VCaP (cell line): ENCODE measurements around the gene NDUFA11.
A peak's percentile ranks its signal among the peaks of the same experiment; 100 is the strongest.
"Not testable (repeated sequence)": the region's sequence is repeated elsewhere in the genome, so short reads cannot be mapped to it uniquely, and the experiment has no call there.

Experiments used
- H3K27ac ChIP-seq: fragments of 450-650 bp; 2 replicates; pipeline ENCODE4 v1.5.1; 2017
- TF ChIP-seq, protein P1 (sequence below): fragments of 450-650 bp; conservative IDR thresholded peaks from 2 replicates; pipeline ENCODE4 v1.5.1; 2017; ENCODE audit warnings: mild to moderate bottlenecking, moderate library complexity

Gene NDUFA11

DNA sequence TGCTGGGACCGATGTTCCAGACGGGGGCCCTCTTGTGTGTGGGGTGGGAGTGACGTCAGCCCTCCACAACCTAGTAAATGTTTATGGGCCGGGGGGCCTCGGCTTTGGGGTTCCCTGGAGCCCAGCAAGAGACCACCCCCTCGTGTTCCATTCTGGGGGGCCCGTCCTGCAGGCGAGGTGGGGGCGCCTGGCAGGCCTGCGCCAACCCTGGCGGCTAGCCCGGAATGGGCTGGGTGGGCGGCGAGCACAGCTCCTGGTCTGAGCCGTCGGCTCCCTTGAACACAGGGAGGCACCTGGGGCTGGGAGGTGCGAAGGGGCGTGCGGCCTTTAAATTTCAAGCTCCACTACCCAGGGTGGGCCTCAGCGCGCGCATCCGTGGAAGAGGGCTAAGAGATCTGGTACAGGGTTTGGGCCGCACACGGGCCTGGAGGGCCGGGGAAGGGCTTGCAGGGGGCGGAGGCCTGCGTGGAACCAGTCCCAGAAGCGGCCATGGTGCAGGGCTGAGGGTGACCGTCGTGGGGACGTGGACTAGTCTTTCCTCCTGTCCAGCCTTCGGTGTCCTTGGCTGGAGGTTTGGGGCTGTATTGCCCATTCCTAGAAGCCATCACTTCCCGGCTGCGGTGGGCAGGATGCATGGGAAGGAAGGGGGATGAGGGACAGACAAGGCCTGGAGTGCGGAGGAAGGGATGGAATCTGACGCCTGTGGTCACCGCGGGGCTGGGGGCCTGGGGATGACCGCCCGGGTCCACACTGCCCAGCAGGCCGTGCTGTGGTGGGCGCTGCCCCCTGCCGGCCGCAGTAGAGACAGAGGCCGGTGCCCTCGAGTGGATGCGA is 11.4 kb downstream of the NDUFA11 start:
- TF ChIP-seq, protein P1, sequence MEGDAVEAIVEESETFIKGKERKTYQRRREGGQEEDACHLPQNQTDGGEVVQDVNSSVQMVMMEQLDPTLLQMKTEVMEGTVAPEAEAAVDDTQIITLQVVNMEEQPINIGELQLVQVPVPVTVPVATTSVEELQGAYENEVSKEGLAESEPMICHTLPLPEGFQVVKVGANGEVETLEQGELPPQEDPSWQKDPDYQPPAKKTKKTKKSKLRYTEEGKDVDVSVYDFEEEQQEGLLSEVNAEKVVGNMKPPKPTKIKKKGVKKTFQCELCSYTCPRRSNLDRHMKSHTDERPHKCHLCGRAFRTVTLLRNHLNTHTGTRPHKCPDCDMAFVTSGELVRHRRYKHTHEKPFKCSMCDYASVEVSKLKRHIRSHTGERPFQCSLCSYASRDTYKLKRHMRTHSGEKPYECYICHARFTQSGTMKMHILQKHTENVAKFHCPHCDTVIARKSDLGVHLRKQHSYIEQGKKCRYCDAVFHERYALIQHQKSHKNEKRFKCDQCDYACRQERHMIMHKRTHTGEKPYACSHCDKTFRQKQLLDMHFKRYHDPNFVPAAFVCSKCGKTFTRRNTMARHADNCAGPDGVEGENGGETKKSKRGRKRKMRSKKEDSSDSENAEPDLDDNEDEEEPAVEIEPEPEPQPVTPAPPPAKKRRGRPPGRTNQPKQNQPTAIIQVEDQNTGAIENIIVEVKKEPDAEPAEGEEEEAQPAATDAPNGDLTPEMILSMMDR: peak; percentile 42
- H3K27ac ChIP-seq: no peak overlapping the region

DNA sequence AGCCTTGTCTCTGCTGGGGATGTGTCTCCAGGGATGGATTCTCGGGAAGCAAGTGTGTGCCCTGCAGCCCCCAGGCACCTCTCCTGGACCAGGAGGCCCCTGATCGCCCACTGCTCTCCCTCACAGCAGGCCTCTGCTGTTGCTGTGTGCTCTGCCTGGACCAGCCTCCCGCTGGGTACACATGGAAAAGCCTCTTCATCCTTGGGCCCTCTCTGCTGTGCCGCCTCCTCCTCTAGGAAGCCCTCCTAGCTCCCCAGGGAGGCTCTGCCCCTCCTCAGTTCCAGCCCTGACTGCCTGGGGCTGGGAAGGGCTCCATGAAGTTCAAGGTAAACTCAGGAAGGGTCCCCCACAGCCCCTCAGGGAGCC is 12.0 kb downstream of the NDUFA11 start:
- no peak overlapping the region for H3K27ac ChIP-seq

DNA sequence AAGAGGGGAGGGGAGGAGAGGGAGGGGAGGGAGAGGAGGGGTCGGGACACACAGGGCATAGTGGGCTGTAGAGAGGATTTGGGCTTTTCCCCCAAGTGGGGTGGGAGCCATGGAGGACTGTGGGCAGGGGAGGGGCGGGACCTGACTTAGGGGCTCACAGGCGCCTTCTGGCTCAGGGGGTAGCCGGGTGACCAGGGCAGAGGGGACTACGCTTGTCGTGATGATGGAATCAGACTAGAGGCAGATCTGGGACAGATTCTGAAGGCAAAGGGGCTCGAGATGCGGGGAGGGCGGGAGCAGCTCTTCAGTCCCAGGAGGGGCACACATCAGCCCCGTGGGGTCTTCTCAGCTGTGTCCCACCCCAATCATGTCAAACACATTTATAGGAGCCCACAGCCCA is 13.5 kb downstream of the NDUFA11 start:
- no peak overlapping the region for H3K27ac ChIP-seq
- TF ChIP-seq, protein P1: no peak

More for the DNA sequence above, 12.0 kb downstream of the NDUFA11 start:
- TF ChIP-seq, protein P1: no peak

DNA sequence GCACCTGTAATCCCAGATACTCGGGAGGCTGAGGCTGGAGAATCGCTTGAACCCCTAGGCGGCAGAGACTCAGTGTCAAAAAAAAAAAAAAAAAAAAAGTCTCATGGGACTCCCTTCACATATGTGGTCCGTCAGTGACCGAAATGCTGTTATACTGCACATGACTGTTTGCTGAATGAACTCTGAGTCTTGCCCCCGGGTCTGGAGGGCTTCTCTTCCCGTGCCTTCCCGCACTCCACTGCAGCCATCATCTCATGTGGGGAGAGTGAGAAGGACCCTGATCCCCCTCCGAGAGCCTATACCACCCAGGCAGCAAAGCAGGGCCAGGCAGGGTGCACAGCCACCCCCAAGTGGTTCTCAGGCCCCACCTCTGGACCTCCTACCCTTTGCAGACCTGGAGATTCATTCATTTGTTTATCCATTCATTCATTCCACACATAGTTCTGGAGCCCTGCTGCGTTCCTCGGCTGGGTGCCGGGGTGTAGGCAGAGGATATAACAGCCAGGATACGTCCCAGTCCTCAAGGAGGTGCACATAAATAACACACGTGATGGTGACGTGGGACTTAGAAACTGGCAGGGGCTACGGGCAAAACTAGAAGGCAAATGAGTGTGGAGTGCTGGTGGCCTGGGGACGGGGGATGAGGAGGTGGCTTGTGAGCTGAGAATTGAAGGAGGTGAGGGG is 14.2 kb downstream of the NDUFA11 start:
- TF ChIP-seq, protein P1: no peak
- H3K27ac ChIP-seq: no peak overlapping the region

DNA sequence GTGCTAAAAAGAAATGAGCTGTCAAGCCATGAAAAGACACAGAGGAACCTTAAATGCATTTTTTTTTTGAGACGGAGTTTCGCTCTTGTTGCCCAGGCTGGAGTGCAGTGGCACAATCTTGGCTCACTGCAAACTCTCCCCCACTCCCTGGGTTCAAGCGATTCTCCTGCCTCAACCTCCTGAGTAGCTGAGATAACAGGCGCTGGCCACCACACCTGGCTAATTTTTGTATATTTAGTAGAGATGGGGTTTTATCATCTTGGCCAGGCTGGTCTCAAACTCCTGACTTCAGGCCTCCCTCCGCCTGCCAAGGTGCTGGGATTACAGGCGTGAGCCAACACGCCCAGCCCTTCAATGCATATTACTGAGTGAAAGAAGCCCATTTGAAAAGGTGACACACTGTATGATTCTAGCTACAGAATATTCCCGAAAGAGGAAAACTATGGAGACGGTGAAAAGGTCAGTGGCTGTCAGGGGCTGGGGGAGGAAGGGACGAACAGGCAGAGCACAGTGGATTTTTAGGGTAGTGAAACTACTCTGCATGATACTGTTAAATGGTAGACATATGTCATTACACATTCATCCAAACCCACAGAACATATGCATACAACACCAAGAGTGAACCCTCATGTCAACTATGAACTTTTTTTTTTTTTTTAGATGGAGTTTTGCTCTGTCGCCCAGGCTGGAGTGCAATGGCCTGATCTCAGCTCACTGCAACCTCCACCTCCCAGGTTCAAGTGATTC is 19.4 kb downstream of the NDUFA11 start:
- not testable (repeated sequence) for H3K27ac ChIP-seq

DNA sequence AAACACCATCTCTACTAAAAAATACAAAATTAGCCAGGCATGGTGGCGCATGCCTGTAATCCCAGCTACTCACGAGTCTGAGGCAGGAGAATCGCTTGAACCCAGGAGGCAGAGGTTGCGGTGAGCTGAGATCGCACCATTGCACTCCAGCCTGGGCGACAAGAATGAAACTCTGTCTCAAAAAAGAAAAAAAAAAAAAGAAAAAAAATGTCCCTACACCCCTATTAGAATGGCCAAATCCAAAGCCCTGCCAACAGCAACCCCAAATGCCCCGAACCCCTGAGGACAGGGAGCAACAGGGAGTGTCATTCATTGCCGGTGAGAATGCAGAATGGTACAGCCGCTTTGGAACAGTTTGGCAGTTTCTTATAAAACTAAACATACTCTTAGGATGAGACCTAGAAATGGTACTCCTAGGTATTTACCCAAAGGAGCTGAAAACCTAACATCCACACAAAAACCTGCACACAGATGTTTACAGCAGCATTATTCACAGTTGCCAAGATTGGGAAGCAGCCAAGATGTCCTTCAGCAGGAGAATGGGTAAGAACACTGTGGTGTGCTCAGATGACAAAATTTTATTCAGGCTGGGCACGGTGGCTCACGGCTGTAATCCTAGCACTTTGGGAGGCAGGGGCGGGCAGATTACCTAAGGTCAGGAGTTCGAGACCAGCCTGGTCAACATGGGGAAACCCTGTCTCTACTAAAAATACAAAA is 20.3 kb downstream of the NDUFA11 start:
- H3K27ac ChIP-seq: not testable (repeated sequence)

DNA sequence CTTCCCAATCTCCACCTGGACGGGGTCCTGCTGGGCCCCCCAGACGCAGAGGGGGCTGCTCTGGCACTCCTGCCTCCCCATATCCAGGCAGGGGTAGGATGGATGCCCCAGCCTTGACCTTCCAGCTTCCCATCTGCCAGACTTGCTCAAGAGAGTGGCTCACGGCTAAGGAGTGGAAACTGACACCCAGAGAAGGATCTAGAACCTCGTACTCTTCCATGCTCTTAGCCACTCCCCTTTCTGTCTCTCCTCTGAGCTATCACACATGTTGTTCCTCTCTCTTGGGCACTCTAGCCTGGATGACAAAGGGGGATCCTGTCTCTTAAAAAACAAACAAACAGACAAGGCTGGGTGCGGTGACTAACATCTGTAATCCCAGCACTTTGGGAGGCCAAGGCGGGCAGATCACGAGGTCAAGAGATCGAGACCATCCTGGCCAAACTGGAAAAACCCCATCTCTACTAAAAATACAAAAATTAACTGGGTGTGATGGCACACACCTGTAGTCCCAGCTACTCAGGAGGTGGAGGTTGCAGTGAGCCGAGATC is 21.1 kb downstream of the NDUFA11 start:
- H3K27ac ChIP-seq: no peak overlapping the region
- TF ChIP-seq, protein P1: no peak
